GM12878 (cell line): ENCODE data around the gene PIP4K2A. TPM values are rescaled to one million over a fixed set of nuclear protein-coding genes. Genes with fewer than 3 reads are reported as not detected.

ENCODE experiments used
- ATAC-seq: fragments of 200-7000 bp; cut with Tn5 transposase; 3 replicates; pipeline ENCODE4 v1.9.1; 2020; ENCODE audit warnings: mild to moderate bottlenecking, moderate library complexity
- BruUV-seq: library from RNA; stranded (reverse); fragments of 400-500 nt; replicated peaks from 2 replicates; lab custom pipeline; 2021; lab: Mats Ljungman, UMichigan
- CTCF ChIA-PET: fragments of 300-600 bp; sonication (Branson Sonifier 250); formaldehyde crosslinking; extraction: SDS; loops from one replicate; lab custom pipeline; 2021; ENCODE audit warnings: inconsistent platforms; lab: Yijun Ruan, JAX
- POLR2A ChIA-PET: fragments of 350-600 bp; formaldehyde crosslinking; extraction: SDS; loops from one replicate; lab custom pipeline; 2021; ENCODE audit warnings: inconsistent platforms; lab: Charles Lee
- RAD21 ChIA-PET: fragments of 300-600 bp; sonication (Branson Sonifier 250); formaldehyde crosslinking; loops from one replicate; lab custom pipeline; 2023; ENCODE audit warnings: antibody characterized with exemption; ENCODE audit not compliant: unreplicated experiment; lab: Charles Lee
- SMC1A ChIA-PET: fragments of 300-600 bp; sonication (Branson Sonifier 250); formaldehyde crosslinking; loops from one replicate; lab custom pipeline; 2023; ENCODE audit not compliant: unreplicated experiment, uncharacterized antibody; lab: Charles Lee
- DNase-seq: peaks from one replicate; pipeline ENCODE4 v3.0.0-alpha.2; 2011; ENCODE audit warnings: low read depth, low spot score
- FAIRE-seq: peaks from 3 replicates; lab custom pipeline; 2011; peaks lifted over from hg19 to GRCh38; lab: Jason Lieb, UNC
- H2AFZ ChIP-seq: 2 replicates; pipeline ENCODE4 v1.6.0; 2011; ENCODE audit warnings: low read depth, low read length, control low read depth; ENCODE audit not compliant: control insufficient read depth
- H3K27ac ChIP-seq: 2 replicates; pipeline ENCODE4 v1.5.1; 2011; ENCODE audit warnings: control low read depth; ENCODE audit not compliant: control insufficient read depth, insufficient read depth
- H3K27me3 ChIP-seq, 2 experiments: replicated peaks in 1 of 2; 2 replicates each; pipeline versions ENCODE4 v1.6.0 to v1.6.1; 2011; ENCODE audit warnings: low read length in 1 of 2; ENCODE audit not compliant: control insufficient read depth in 2 of 2, insufficient read depth in 2 of 2
- H3K36me3 ChIP-seq, 2 experiments: 2 replicates each; pipeline ENCODE4 v1.5.1; 2011; ENCODE audit warnings: low read length in 1 of 2; ENCODE audit not compliant: control insufficient read depth in 2 of 2, insufficient read depth in 2 of 2
- H3K4me1 ChIP-seq: 2 replicates; pipeline ENCODE4 v1.6.1; 2011; ENCODE audit warnings: mild to moderate bottlenecking, low read length, moderate library complexity, mixed read lengths; ENCODE audit not compliant: control insufficient read depth, insufficient read depth
- H3K4me2 ChIP-seq: 2 replicates; pipeline ENCODE4 v1.6.0; 2011; ENCODE audit warnings: control low read depth; ENCODE audit not compliant: control insufficient read depth, insufficient read depth
- H3K4me3 ChIP-seq: fragments of 200-600 bp; sonication (generic); 2 replicates; pipeline ENCODE4 v1.5.1; 2016
- H3K79me2 ChIP-seq: 2 replicates; pipeline ENCODE4 v1.6.0; 2011; ENCODE audit warnings: low read length; ENCODE audit not compliant: control insufficient read depth, insufficient read depth
- H3K9ac ChIP-seq: 2 replicates; pipeline ENCODE4 v1.8.0; 2011; ENCODE audit warnings: low read length, control low read depth, mixed read lengths; ENCODE audit not compliant: control insufficient read depth, insufficient read depth
- H3K9me3 ChIP-seq: replicated peaks from 3 replicates; pipeline ENCODE4 v1.5.1; 2011; ENCODE audit warnings: mild to moderate bottlenecking, low read length; ENCODE audit not compliant: control insufficient read depth, insufficient read depth
- H4K20me1 ChIP-seq: 2 replicates; pipeline ENCODE4 v1.6.0; 2011; ENCODE audit not compliant: control insufficient read depth, insufficient read depth
- ATF2 ChIP-seq: IDR thresholded peaks from 2 replicates; pipeline ENCODE4 v1.6.1; 2012; ENCODE audit warnings: low read length, inconsistent platforms
- BACH1 ChIP-seq: fragments of 450-650 bp; IDR thresholded peaks from 2 replicates; pipeline ENCODE4 v1.6.1; 2017; ENCODE audit warnings: mild to moderate bottlenecking, borderline replicate concordance
- BHLHE40 ChIP-seq, 2 experiments: fragments of 450-650 bp in 1 of 2; IDR thresholded peaks; 2 replicates each; pipeline ENCODE4 v1.6.1; 2011 to 2017; ENCODE audit warnings: low read depth in 2 of 2, borderline replicate concordance in 1 of 2, improper control_type of control experiment in 1 of 2, low read length in 1 of 2, mild to moderate bottlenecking in 1 of 2
- CHD2 ChIP-seq: IDR thresholded peaks from 2 replicates; pipeline ENCODE4 v1.6.1; 2011; ENCODE audit warnings: low read depth, low read length, improper control_type of control experiment, borderline replicate concordance
- GATAD2B ChIP-seq: fragments of 450-650 bp; conservative IDR thresholded peaks from 2 replicates; pipeline ENCODE4 v1.6.1; 2017; ENCODE audit warnings: low read depth, mild to moderate bottlenecking, moderate library complexity
- HDAC2 ChIP-seq: fragments of 200-600 bp; sonication (generic); IDR thresholded peaks from 2 replicates; pipeline ENCODE4 v1.6.1; 2017
- JUNB ChIP-seq: IDR thresholded peaks from 2 replicates; pipeline ENCODE4 v1.6.1; 2016; ENCODE audit warnings: antibody characterized with exemption, mild to moderate bottlenecking
- KDM1A ChIP-seq: fragments of 200-600 bp; sonication (generic); IDR thresholded peaks from 2 replicates; pipeline ENCODE4 v1.6.1; 2016; ENCODE audit warnings: borderline replicate concordance
- MLLT1 ChIP-seq: fragments of 450-650 bp; IDR thresholded peaks from 2 replicates; pipeline ENCODE4 v1.6.1; 2016; ENCODE audit warnings: mild to moderate bottlenecking
- MTA2 ChIP-seq: fragments of 450-650 bp; IDR thresholded peaks from 2 replicates; pipeline ENCODE4 v1.6.1; 2016; ENCODE audit warnings: low read depth, mild to moderate bottlenecking, moderate library complexity
- NBN ChIP-seq: fragments of 450-650 bp; IDR thresholded peaks from 2 replicates; pipeline ENCODE4 v1.6.1; 2016
- NFYB ChIP-seq: IDR thresholded peaks from 2 replicates; pipeline ENCODE4 v1.6.1; 2011; ENCODE audit warnings: low read depth, mild to moderate bottlenecking, low read length, improper control_type of control experiment, moderate library complexity; ENCODE audit not compliant: insufficient read depth
- NR2C1 ChIP-seq: fragments of 450-650 bp; IDR thresholded peaks from 2 replicates; pipeline ENCODE4 v1.6.1; 2017; ENCODE audit warnings: antibody characterized with exemption, mild to moderate bottlenecking, moderate library complexity
- NR2C2 ChIP-seq: IDR thresholded peaks from 2 replicates; pipeline ENCODE4 v1.6.1; 2011; ENCODE audit warnings: borderline replicate concordance, low read depth; ENCODE audit not compliant: control insufficient read depth, insufficient read length
- POLR2A ChIP-seq: IDR thresholded peaks from 2 replicates; pipeline ENCODE4 v1.6.1; 2011; ENCODE audit warnings: low read depth, mild to moderate bottlenecking, low read length
- SIN3A ChIP-seq: IDR thresholded peaks from 2 replicates; pipeline ENCODE4 v1.6.1; 2012; ENCODE audit warnings: low read depth, low read length, improper control_type of control experiment
- SMARCA5 ChIP-seq: fragments of 450-650 bp; IDR thresholded peaks from 2 replicates; pipeline ENCODE4 v1.6.1; 2017; ENCODE audit warnings: mild to moderate bottlenecking
- WRNIP1 ChIP-seq: IDR thresholded peaks from 2 replicates; pipeline ENCODE4 v1.6.1; 2011; ENCODE audit warnings: low read depth, low read length, improper control_type of control experiment, borderline replicate concordance
- ZNF207 ChIP-seq: fragments of 450-650 bp; IDR thresholded peaks from 2 replicates; pipeline ENCODE4 v1.6.1; 2014; ENCODE audit warnings: antibody characterized with exemption, mild to moderate bottlenecking, borderline replicate concordance
- ZNF274 ChIP-seq: IDR thresholded peaks from one replicate; pipeline ENCODE4 v1.8.0; 2011; ENCODE audit not compliant: insufficient read length, insufficient read depth
- ZNF384 ChIP-seq: IDR thresholded peaks from 2 replicates; pipeline ENCODE4 v1.6.1; 2012; ENCODE audit warnings: low read depth, mild to moderate bottlenecking, low read length, improper control_type of control experiment, borderline replicate concordance
- WGBS: methylation state at CpG from one replicate; pipeline ENCODE4 v1.1.6; 2016; ENCODE audit warnings: low lambda C conversion rate; ENCODE audit not compliant: insufficient replicate concordance, insufficient coverage; ENCODE audit errors: missing lambda C conversion rate; 5-methylcytosine and 5-hydroxymethylcytosine counted together
- in situ Hi-C: fragments of 300-500 bp; cut with MboI; formaldehyde crosslinking; loops from 9 replicates; pipeline ENCODE4 v1.14.3; 2018; ENCODE audit warnings: mixed read lengths
- intact Hi-C: fragments of 100-400 bp; cut with micrococcal nuclease; formaldehyde crosslinking; loops from one replicate; pipeline ENCODE4 v1.14.2; 2022; ENCODE audit not compliant: unreplicated experiment
- polyA plus RNA-seq, 11 experiments: library from polyadenylated mRNA; depleted of rRNA in 4 of 11; unstranded in 6 of 11; stranded (reverse) in 5 of 11; fragments of >200 nt; fragmentation: Nextera tagmentation in 4 of 11; fragmentation: Illumina TruSeq in 1 of 11; extraction: Ambion mirVana in 4 of 11; extraction: Trizol in 1 of 11; gene quantifications; 1 replicate in 1 of 11; 2 replicates in 10 of 11; pipeline versions ENCODE4 v1.2.1 to v1.2.3, GENCODE V29; 2011 to 2016; ENCODE audit warnings: inconsistent platforms in 2 of 11, missing spikeins in 2 of 11, low read depth in 1 of 11
- total RNA-seq, 4 experiments: library from RNA; depleted of rRNA in 3 of 4; stranded (reverse); fragments of >200 nt in 3 of 4; fragmentation: Illumina TruSeq in 1 of 4; extraction: Trizol in 1 of 4; gene quantifications; 2 replicates each; pipeline versions ENCODE4 v1.2.1 to v1.2.3, GENCODE V29; 2013 to 2021

PIP4K2A gene
- total and polyA plus RNA-seq, 10 of the 15 experiments (the other 5 are each of a cell fraction or from before 2014, with no cell fraction given), result 54.3 to 139 (median 84.4) TPM

- ChIA-PET SMC1A (interaction anchor here (0.6 to 7.6 kb wide), 30 partner anchors 8 to 273 kb away, joined by 3 to 72 read pairs (median 5); no protein-coding TSS in a partner anchor), CTCF (interaction anchor here (0.9 to 1.8 kb wide), 12 partner anchors 11 to 139 kb away, joined by 3 to 8 read pairs (median 4); no protein-coding TSS in a partner anchor), POLR2A (interaction anchor here (0.6 to 2.4 kb wide), 22 partner anchors 9 to 1433 kb away, joined by 3 to 12 read pairs (median 4); partner anchors contain the start of gene DNAJC1), RAD21 (interaction anchor here (0.7 to 2.8 kb wide), 20 partner anchors 9 to 138 kb away, joined by 3 to 16 read pairs (median 3); no protein-coding TSS in a partner anchor)
- Histone ChIP-seq H3K9ac (peak overlapping the region; percentile 89), H3K36me3 (0 out of 4 replicates have a peak, but pooled peaks cover 0 to under 1% of the 10 kb centered on the region in 2 experiments), H3K9me3 (no peaks in the 10 kb centered on the region; the same call in 2 of the 3 replicates), H4K20me1 (no peaks in the 10 kb centered on the region), H3K4me3 (peak overlapping the region; percentile 75), H3K4me2 (peak overlapping the region; percentile 81), H3K27me3 (no peaks in the 10 kb centered on the region), H2AFZ (0 out of 2 replicates have a peak overlapping the region, but pooled peaks have one; percentile 25), H3K27ac (peak overlapping the region; percentile 65), H3K4me1 (peaks cover 8% of the 10 kb centered on the region), H3K79me2 (peaks cover 63% of the 10 kb centered on the region)
- FAIRE-seq (no peak), DNase-seq (no peak), ATAC-seq (peak; percentile 48)
- 1% methylated on average over 63 of the region's 73 CpGs for WGBS
- BruUV-seq, result no TSS peak
- intact Hi-C loops, result loop anchor here (5.0 to 10.0 kb wide), 5 partner anchors 46 to 398 kb away; partner anchors contain the start of gene COMMD3
- in situ Hi-C loops, result no loop called here
- TF ChIP-seq ZNF274 (no peak), KDM1A (no peak), BHLHE40 (IDR thresholded peaks at IDR 0.05; ENCODE audit: borderline replicate concordance in 1 of 2, low read depth in 2 of 2, low read length in 1 of 2) (peak in 1 of 2 experiments; percentile 56; a peak in 1 of 4 replicates), HDAC2 (no peak), ATF2 (no peak), NBN (0 out of 2 replicates have a peak, but pooled peaks have one; percentile 19), JUNB (no peak), ZNF207 (no peak), ZNF384 (no peak), GATAD2B (no peak; the same call in 1 of the 2 replicates), NR2C2 (no peak), SIN3A (no peak), MTA2 (no peak), CHD2 (no peak), NFYB (no peak), POLR2A (peak; percentile 46), MLLT1 (peak; percentile 20; the same call in 1 of the 2 replicates), NR2C1 (no peak), SMARCA5 (no peak), WRNIP1 (peak; percentile 95; the same call in 1 of the 2 replicates), BACH1 (no peak)
Measured at GRCh38 chr10:22712956-22713852, 1.2 kb downstream of the PIP4K2A start.
